OCI-LY3 (cell line): ENCODE data around the gene PMIS2.

Source experiments
- EZH2phosphoT487 ChIP-seq: fragments of 200-600 bp; shearing (Covaris generic); IDR thresholded peaks from 2 replicates; pipeline ENCODE4 v1.6.1; 2018; ENCODE audit warnings: antibody characterized with exemption, mixed run types, low read depth
- TF ChIP-seq, protein P1 (sequence below): fragments of 200-600, 300-600 bp; sonication (generic); IDR thresholded peaks from 2 replicates; pipeline ENCODE4 v1.5.1; 2014; ENCODE audit warnings: antibody characterized with exemption, low read length, low read depth

DNA sequence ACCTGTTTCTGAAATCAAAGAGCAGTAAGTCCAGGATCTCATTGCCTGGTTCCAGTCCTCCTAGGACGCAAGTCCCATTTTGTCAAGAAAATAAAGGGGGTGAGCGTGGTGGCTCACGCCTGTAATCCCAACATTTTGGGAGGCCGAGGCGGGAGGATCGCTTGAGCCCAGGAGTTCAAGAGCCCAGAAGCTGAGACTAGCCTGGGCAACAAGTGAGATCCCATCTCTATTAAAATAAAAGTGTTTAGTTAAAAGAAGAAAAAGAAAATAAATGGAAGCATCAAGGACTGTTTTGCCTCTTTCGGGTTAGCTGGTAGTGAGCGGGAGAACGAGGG is 26.2 kb downstream of the PMIS2 start:
- TF ChIP-seq, protein P1, sequence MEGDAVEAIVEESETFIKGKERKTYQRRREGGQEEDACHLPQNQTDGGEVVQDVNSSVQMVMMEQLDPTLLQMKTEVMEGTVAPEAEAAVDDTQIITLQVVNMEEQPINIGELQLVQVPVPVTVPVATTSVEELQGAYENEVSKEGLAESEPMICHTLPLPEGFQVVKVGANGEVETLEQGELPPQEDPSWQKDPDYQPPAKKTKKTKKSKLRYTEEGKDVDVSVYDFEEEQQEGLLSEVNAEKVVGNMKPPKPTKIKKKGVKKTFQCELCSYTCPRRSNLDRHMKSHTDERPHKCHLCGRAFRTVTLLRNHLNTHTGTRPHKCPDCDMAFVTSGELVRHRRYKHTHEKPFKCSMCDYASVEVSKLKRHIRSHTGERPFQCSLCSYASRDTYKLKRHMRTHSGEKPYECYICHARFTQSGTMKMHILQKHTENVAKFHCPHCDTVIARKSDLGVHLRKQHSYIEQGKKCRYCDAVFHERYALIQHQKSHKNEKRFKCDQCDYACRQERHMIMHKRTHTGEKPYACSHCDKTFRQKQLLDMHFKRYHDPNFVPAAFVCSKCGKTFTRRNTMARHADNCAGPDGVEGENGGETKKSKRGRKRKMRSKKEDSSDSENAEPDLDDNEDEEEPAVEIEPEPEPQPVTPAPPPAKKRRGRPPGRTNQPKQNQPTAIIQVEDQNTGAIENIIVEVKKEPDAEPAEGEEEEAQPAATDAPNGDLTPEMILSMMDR = no peak
- TF ChIP-seq EZH2phosphoT487 = no peak
